ENCODE results near the gene LSAMP.

LSAMP gene

DNA sequence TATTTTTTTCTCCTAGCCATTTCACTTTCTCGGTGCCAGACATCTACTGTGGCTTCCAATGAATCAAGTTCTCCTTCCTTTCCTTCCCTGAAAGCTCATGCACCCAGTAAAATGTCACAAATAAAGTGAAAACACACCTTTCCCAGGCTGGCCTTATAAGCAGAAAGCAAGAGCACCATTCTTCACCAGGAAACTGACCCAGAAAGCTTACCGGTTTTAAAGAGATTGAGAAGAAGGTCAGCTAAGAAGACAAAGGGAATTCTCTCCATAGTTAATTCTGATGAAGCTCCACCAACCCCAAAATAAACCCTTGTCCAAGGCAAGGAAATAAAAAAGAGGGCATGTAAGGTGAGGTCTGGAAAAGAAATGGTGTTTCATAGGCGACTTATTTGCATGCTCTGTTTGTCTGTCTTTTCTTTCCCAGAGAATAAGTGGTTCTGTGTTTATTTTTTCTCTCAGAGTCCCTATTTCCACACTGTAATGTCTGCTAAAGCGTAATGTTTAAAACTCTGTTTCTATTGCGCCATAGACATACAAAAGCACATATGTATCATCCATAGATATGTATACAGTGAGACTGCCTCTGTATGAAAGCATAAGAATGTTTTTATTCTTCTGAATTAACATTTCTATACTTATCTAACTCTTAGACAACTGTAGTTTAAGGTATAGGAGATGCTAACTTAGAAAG, 2.8 kb downstream of the LSAMP start:
- Histone ChIP-seq H3K79me2 (ENCODE audit: low read length) (no peaks in the 10 kb centered on the region), H3K9ac (ENCODE audit: low read length) (no peak overlapping the region), H3K9me3 (ENCODE audit: insufficient read depth, low read length) (no peaks in the 10 kb centered on the region), H3K4me3 (ENCODE audit: low read length) (no peak overlapping the region), H4K20me1 (ENCODE audit: insufficient read depth, low read length) (no peaks in the 10 kb centered on the region), H2AFZ (ENCODE audit: low read depth, low read length) (no peak overlapping the region), H3K4me1 (ENCODE audit: low read length) (no peaks in the 10 kb centered on the region), H3K36me3 (replicated peaks; ENCODE audit: low read depth, low read length) (no peaks in the 10 kb centered on the region), H3K27me3 (ENCODE audit: low read depth, low read length) (peaks cover 7% of the 10 kb centered on the region; the same call in 1 of the 2 replicates), H3K27ac (ENCODE audit: low read length) (no peak overlapping the region), H3K4me2 (ENCODE audit: low read length) (no peak overlapping the region)
- TF ChIP-seq, protein P1, sequence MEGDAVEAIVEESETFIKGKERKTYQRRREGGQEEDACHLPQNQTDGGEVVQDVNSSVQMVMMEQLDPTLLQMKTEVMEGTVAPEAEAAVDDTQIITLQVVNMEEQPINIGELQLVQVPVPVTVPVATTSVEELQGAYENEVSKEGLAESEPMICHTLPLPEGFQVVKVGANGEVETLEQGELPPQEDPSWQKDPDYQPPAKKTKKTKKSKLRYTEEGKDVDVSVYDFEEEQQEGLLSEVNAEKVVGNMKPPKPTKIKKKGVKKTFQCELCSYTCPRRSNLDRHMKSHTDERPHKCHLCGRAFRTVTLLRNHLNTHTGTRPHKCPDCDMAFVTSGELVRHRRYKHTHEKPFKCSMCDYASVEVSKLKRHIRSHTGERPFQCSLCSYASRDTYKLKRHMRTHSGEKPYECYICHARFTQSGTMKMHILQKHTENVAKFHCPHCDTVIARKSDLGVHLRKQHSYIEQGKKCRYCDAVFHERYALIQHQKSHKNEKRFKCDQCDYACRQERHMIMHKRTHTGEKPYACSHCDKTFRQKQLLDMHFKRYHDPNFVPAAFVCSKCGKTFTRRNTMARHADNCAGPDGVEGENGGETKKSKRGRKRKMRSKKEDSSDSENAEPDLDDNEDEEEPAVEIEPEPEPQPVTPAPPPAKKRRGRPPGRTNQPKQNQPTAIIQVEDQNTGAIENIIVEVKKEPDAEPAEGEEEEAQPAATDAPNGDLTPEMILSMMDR (IDR thresholded peaks at IDR 0.05; ENCODE audit: low read depth, low read length): no peak
- TF ChIP-seq EZH2phosphoT487 (IDR thresholded peaks at IDR 0.05; ENCODE audit: low read depth): no peak

DNA sequence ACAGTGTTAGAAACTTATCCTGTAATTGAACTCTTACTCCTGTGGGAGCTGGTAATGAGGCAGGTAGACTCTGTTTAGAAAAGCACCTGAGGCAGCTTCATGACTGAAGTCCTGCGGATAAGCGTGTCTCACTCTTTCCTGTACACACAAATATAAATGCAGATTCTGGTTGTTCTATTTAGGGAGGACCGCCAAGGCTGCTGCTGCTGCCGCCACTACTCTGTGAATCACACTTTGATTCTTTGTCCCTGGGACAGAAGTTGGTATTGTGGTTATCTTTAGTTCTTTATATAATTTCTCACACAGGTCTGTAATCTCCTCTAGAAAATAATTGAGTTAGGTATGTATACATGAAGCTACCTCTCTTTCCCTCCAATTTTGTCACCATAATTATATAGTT, 3.6 kb downstream of the LSAMP start:
- Histone ChIP-seq H3K36me3 (replicated peaks; ENCODE audit: low read depth, low read length) (no peaks in the 10 kb centered on the region), H3K9ac (ENCODE audit: low read length) (no peak overlapping the region), H3K4me3 (ENCODE audit: low read length) (no peak overlapping the region), H4K20me1 (ENCODE audit: insufficient read depth, low read length) (no peaks in the 10 kb centered on the region), H3K4me1 (ENCODE audit: low read length) (no peaks in the 10 kb centered on the region), H3K9me3 (ENCODE audit: insufficient read depth, low read length) (no peaks in the 10 kb centered on the region), H3K27me3 (ENCODE audit: low read depth, low read length) (peaks cover 7% of the 10 kb centered on the region; the same call in 1 of the 2 replicates), H2AFZ (ENCODE audit: low read depth, low read length) (no peak overlapping the region), H3K4me2 (ENCODE audit: low read length) (no peak overlapping the region), H3K79me2 (ENCODE audit: low read length) (no peaks in the 10 kb centered on the region), H3K27ac (ENCODE audit: low read length) (no peak overlapping the region)
- TF ChIP-seq, protein P1 (IDR thresholded peaks at IDR 0.05; ENCODE audit: low read depth, low read length): no peak
- no peak for TF ChIP-seq EZH2phosphoT487 (IDR thresholded peaks at IDR 0.05; ENCODE audit: low read depth)

DNA sequence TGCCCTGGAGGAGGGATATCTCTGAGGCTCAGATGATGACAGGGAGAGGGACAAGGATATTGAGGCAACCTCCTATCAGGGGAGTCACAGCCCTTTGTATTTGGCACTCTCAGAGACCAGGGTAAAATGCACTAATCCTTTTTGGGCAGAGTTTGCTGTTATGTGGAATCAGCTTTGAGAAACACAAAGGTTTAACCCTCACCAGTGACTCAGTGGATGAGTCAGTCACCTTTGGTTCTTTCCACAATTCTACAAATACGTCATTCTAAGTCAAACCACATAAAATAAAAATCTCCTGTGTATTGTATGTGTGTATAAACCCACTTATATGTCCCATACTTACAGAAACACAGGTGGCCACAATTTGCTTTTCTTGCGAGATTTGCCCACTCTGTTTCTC, 5.1 kb downstream of the LSAMP start:
- H3K4me1 ChIP-seq (ENCODE audit: low read length): no peaks in the 10 kb centered on the region
- no peaks in the 10 kb centered on the region for H3K36me3 ChIP-seq (replicated peaks; ENCODE audit: low read depth, low read length)
- H3K27ac ChIP-seq (ENCODE audit: low read length): no peak overlapping the region
- H4K20me1 ChIP-seq (ENCODE audit: insufficient read depth, low read length): no peaks in the 10 kb centered on the region
- H3K9me3 ChIP-seq (ENCODE audit: insufficient read depth, low read length): no peaks in the 10 kb centered on the region
- no peak overlapping the region for H2AFZ ChIP-seq (ENCODE audit: low read depth, low read length)
- H3K27me3 ChIP-seq (ENCODE audit: low read depth, low read length): peaks cover 7% of the 10 kb centered on the region; the same call in 1 of the 2 replicates
- no peaks in the 10 kb centered on the region for H3K79me2 ChIP-seq (ENCODE audit: low read length)
- no peak overlapping the region for H3K4me3 ChIP-seq (ENCODE audit: low read length)
- H3K4me2 ChIP-seq (ENCODE audit: low read length): no peak overlapping the region
- TF ChIP-seq, protein P1 (IDR thresholded peaks at IDR 0.05; ENCODE audit: low read depth, low read length): no peak
- TF ChIP-seq EZH2phosphoT487 (IDR thresholded peaks at IDR 0.05; ENCODE audit: low read depth): no peak
- H3K9ac ChIP-seq (ENCODE audit: low read length): no peak overlapping the region

DNA sequence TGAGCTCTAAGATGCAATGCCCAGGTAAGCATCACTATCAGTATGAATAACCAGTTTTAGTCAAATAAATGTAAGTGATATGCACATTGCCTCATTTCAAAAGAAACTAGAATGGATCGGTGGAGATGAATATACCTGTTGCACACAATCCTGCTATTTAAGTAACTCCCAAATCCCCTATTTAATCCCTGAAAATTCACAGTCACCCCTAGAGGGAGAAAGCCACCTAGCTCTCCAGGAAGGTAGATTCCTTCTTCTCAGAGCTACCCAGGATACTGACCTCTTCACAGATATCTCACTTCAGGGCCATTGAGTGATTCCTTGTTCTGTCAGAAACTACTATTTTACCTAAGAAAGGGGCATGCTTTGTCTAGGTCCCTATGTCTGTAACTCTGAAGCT, 11.7 kb downstream of the LSAMP start:
- Histone ChIP-seq H3K4me1 (ENCODE audit: low read length) (no peaks in the 10 kb centered on the region), H3K36me3 (replicated peaks; ENCODE audit: low read depth, low read length) (no peaks in the 10 kb centered on the region), H4K20me1 (ENCODE audit: insufficient read depth, low read length) (no peaks in the 10 kb centered on the region), H3K4me3 (ENCODE audit: low read length) (no peak overlapping the region), H3K27ac (ENCODE audit: low read length) (no peak overlapping the region), H3K9ac (ENCODE audit: low read length) (no peak overlapping the region), H3K79me2 (ENCODE audit: low read length) (no peaks in the 10 kb centered on the region), H3K27me3 (ENCODE audit: low read depth, low read length) (no peaks in the 10 kb centered on the region), H3K4me2 (ENCODE audit: low read length) (no peak overlapping the region), H2AFZ (ENCODE audit: low read depth, low read length) (no peak overlapping the region), H3K9me3 (ENCODE audit: insufficient read depth, low read length) (no peaks in the 10 kb centered on the region)
- TF ChIP-seq, protein P1 (IDR thresholded peaks at IDR 0.05; ENCODE audit: low read depth, low read length): no peak
- TF ChIP-seq EZH2phosphoT487 (IDR thresholded peaks at IDR 0.05; ENCODE audit: low read depth): no peak
